ENCODE results near the gene BTAF1.

Gene BTAF1

DNA sequence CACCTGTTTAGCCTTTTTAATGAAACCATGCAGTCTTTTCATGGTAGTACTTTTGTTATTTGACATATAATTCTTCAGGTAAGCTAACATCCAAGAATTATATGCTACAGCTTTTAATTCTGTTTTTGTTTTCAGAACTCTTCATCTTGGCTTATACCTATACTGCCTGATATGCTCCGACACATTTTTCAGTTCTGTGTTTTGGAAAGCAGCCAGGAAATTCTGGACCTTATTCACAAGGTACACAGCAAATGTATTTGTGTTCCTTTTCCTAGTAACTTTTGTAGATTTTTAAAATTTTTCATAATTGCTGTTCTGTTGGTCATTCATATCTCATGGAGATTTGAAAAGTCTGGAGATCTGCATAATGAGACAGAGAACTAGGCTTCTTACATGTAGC, 56.7 kb downstream of the BTAF1 start:
- Histone ChIP-seq H3K36me3 (peaks cover 35% of the 10 kb centered on the region), H3K4me1 (no peaks in the 10 kb centered on the region), H3K9me3 (no peaks in the 10 kb centered on the region), H3K4me3 (ENCODE audit: low read depth, low read length) (no peak overlapping the region), H3K27me3 (no peaks in the 10 kb centered on the region)
- TF ChIP-seq, protein P1, sequence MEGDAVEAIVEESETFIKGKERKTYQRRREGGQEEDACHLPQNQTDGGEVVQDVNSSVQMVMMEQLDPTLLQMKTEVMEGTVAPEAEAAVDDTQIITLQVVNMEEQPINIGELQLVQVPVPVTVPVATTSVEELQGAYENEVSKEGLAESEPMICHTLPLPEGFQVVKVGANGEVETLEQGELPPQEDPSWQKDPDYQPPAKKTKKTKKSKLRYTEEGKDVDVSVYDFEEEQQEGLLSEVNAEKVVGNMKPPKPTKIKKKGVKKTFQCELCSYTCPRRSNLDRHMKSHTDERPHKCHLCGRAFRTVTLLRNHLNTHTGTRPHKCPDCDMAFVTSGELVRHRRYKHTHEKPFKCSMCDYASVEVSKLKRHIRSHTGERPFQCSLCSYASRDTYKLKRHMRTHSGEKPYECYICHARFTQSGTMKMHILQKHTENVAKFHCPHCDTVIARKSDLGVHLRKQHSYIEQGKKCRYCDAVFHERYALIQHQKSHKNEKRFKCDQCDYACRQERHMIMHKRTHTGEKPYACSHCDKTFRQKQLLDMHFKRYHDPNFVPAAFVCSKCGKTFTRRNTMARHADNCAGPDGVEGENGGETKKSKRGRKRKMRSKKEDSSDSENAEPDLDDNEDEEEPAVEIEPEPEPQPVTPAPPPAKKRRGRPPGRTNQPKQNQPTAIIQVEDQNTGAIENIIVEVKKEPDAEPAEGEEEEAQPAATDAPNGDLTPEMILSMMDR (IDR thresholded peaks at IDR 0.05; ENCODE audit: low read depth, low read length), result no peak
- DNase-seq, result no peak

DNA sequence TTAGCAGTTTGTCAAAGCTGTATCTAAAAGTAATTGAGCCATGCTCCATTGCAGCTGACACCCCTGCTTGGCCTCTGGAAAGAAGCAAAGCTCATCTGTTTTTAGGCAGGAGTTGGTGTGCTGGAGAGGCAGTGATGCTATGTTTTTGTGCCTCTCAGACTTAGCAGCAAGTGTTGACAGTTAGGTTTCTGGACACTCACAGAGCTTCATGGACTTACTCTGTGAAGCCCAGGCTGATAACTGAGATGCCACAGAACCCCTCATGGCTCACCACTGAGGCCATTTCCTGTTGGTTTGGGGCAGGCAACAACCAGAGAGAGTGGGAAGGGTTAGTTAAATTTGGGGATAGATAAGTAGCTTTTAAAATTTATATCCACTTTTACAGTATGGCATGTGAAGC, 59.8 kb downstream of the BTAF1 start:
- H3K36me3 ChIP-seq, result peaks cover 36% of the 10 kb centered on the region
- TF ChIP-seq, protein P1 (IDR thresholded peaks at IDR 0.05; ENCODE audit: low read depth, low read length), result no peak
- H3K4me1 ChIP-seq, result no peaks in the 10 kb centered on the region
- H3K4me3 ChIP-seq (ENCODE audit: low read depth, low read length), result no peak overlapping the region
- H3K9me3 ChIP-seq, result no peaks in the 10 kb centered on the region
- DNase-seq, result no peak
- no peaks in the 10 kb centered on the region for H3K27me3 ChIP-seq

DNA sequence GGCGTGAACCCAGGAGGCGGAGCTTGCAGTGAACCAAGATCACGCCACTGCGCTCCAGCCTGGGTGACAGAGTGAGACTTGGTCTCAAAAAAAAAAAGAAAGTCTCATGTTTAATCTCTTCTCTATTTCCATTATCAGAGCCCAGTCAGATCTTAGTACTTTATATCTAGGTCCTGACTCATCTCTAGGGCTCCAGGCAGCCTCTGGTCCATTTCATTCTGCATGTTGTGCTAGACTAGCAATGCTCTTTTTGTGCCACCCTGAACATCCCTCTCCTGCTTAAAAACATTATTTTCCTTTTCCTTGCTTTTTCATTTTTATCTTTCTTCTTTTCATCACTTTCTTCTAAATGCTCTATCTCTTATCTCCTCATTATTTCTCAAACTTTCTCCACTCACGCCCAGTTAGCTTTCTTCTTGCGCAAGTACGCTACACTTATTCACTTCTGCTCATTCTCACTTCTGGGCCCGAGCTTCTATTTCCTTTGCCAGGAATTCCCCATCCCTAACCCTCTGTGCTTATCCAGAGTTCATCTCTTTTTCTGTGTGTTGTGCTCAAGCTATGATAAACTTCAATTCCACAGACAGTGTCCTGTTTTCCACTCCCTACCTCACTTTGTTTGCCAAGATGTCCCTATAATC, 63.9 kb downstream of the BTAF1 start:
- no peaks in the 10 kb centered on the region for H3K4me1 ChIP-seq
- peaks cover 50% of the 10 kb centered on the region for H3K36me3 ChIP-seq
- no peaks in the 10 kb centered on the region for H3K9me3 ChIP-seq
- no peaks in the 10 kb centered on the region for H3K27me3 ChIP-seq
- DNase-seq, result no peak
- no peak overlapping the region for H3K4me3 ChIP-seq (ENCODE audit: low read depth, low read length)
- TF ChIP-seq, protein P1 (IDR thresholded peaks at IDR 0.05; ENCODE audit: low read depth, low read length), result no peak

DNA sequence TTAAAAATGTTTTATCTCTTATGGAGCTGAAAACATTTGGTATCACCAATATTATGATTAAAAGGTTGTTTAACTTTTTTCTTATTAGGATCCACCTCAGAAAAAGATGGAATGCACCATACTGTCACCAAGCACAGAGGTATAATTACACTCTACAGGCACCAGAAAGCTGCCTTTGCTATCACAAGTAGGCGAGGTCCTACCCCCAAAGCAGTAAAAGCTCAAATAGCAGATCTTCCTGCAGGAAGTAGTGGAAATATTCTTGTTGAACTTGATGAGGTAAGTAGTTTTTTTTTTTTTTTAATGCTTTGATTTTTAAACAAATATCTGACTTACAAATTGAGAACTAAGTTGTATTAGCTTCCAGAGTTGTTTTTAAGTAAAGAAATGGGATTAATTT, 68.5 kb downstream of the BTAF1 start:
- Histone ChIP-seq H3K27me3 (no peaks in the 10 kb centered on the region), H3K9me3 (no peaks in the 10 kb centered on the region), H3K4me3 (ENCODE audit: low read depth, low read length) (no peak overlapping the region), H3K36me3 (peaks cover 53% of the 10 kb centered on the region), H3K4me1 (no peaks in the 10 kb centered on the region)
- TF ChIP-seq, protein P1 (IDR thresholded peaks at IDR 0.05; ENCODE audit: low read depth, low read length), result no peak
- DNase-seq, result no peak

DNA sequence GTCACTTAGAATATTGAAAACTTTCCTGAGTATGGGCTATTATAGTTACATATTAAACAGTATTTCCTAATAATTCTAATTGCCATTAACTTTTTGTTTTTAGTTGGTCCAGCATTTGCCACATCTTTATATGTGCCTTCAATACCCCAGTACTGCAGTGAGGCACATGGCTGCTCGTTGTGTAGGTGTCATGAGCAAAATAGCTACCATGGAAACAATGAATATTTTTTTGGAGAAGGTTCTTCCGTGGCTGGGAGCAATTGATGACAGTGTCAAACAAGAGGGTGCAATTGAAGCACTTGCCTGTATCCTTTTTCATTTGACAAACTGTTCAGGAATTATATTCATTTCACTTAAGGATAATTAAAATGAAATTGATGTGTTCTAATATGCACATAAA, 72.7 kb downstream of the BTAF1 start:
- H3K27me3 ChIP-seq, result no peaks in the 10 kb centered on the region
- H3K9me3 ChIP-seq, result no peaks in the 10 kb centered on the region
- peaks cover 45% of the 10 kb centered on the region for H3K36me3 ChIP-seq
- TF ChIP-seq, protein P1 (IDR thresholded peaks at IDR 0.05; ENCODE audit: low read depth, low read length), result no peak
- H3K4me3 ChIP-seq (ENCODE audit: low read depth, low read length), result no peak overlapping the region
- no peaks in the 10 kb centered on the region for H3K4me1 ChIP-seq
- no peak for DNase-seq

DNA sequence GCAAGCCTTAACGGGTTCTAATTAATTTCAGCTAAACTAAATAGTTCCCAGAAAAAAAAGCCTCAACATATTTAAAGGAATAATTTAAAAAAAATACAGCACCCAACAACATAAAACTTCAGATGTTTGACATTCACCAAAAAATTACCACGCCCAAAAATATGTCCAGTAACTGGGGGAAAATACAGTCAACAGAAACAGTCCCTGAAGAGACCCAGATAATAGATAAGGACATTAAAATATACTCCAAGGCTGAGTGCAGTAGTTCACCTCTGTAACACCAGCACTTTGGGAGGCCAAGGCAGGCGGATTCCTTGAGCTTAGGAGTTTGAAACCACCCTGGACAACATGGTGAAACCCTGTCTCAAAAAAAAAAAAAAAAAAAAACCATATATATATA, 78.0 kb downstream of the BTAF1 start:
- H3K4me3 ChIP-seq (ENCODE audit: low read depth, low read length), result no peak overlapping the region
- TF ChIP-seq, protein P1 (IDR thresholded peaks at IDR 0.05; ENCODE audit: low read depth, low read length), result no peak
- peaks cover 28% of the 10 kb centered on the region for H3K36me3 ChIP-seq
- H3K4me1 ChIP-seq, result no peaks in the 10 kb centered on the region
- no peaks in the 10 kb centered on the region for H3K9me3 ChIP-seq
- H3K27me3 ChIP-seq, result no peaks in the 10 kb centered on the region
- no peak for DNase-seq
